Measurements from ENCODE around the gene CDK5. TPM values are rescaled to one million over a fixed set of nuclear protein-coding genes. Genes with fewer than 3 reads are reported as not detected.
A peak's percentile ranks its signal among the peaks of the same experiment; 100 is the strongest.

The CDK5 gene
- total RNA-seq, 1 experiment from 2014 or later = 23.8 TPM

- peak in 1 of 2 experiments; percentile 70 for DNase-seq
- peak in 1 of 2 experiments; percentile 42 for TF ChIP-seq CTCF (IDR thresholded peaks at IDR 0.05; ENCODE audit: insufficient read depth in 1 of 2, low read depth in 1 of 2, low read length in 1 of 2, severe bottlenecking in 1 of 2, unreplicated experiment in 1 of 2)
- Mint-ChIP-seq H3K4me3 (ENCODE audit: unreplicated experiment) (peak overlapping the region; percentile 93), H3K4me1 (ENCODE audit: low read depth, unreplicated experiment) (peaks cover 34% of the 10 kb centered on the region), H3K27ac (ENCODE audit: unreplicated experiment) (no peak overlapping the region), H3K27me3 (ENCODE audit: insufficient read depth, unreplicated experiment) (no peaks in the 10 kb centered on the region), H3K36me3 (ENCODE audit: insufficient read depth, unreplicated experiment) (peaks cover 38% of the 10 kb centered on the region), H3K9me3 (ENCODE audit: unreplicated experiment) (no peaks in the 10 kb centered on the region)
- CTCF ChIA-PET = interaction anchor here (0.6 to 1.1 kb wide), 5 partner anchors 11 to 1647 kb away, joined by 3 to 5 read pairs (median 3); no protein-coding TSS in a partner anchor
- no TSS peak for BruUV-seq (replicated peaks)
- Histone ChIP-seq H3K9me3 (no peaks in the 10 kb centered on the region), H3K4me3 (ENCODE audit: low read depth, low read length) (peak overlapping the region; percentile 75), H3K4me1 (peaks cover 18% of the 10 kb centered on the region), H3K36me3 (ENCODE audit: control insufficient read depth, insufficient read depth, low read length) (peaks cover 1% of the 10 kb centered on the region), H3K27me3 (replicated peaks; ENCODE audit: control insufficient read depth, insufficient read depth, low read length) (no peaks in the 10 kb centered on the region)
- intact Hi-C loops (cut with micrococcal nuclease; ENCODE audit: unreplicated experiment) = loop anchor here (1.0 kb wide), 1 partner anchor 24 kb away; no protein-coding TSS in a partner anchor
- POLR2A ChIA-PET = interaction anchor here (0.8 kb wide), 1 partner anchor 25 kb away, joined by 3 read pairs; no protein-coding TSS in a partner anchor
These were observed 29.7 kb upstream of the CDK5 start for GRCh38 chr7:151087245-151088018.

GRCh38 chr7:151086802-151087244 is 29.1 kb upstream of the CDK5 start:
- intact Hi-C loops (cut with micrococcal nuclease; ENCODE audit: unreplicated experiment) = loop anchor here (1.0 kb wide), 1 partner anchor 24 kb away; no protein-coding TSS in a partner anchor
- Histone ChIP-seq H3K4me1 (peaks cover 24% of the 10 kb centered on the region), H3K36me3 (ENCODE audit: control insufficient read depth, insufficient read depth, low read length) (no peaks in the 10 kb centered on the region; the same call in none of the 2 replicates), H3K27me3 (replicated peaks; ENCODE audit: control insufficient read depth, insufficient read depth, low read length) (no peaks in the 10 kb centered on the region), H3K4me3 (ENCODE audit: low read depth, low read length) (peak overlapping the region; percentile 75), H3K9me3 (no peaks in the 10 kb centered on the region)
- ChIA-PET POLR2A (no interaction called here), CTCF (interaction anchor here (0.6 to 1.0 kb wide), 3 partner anchors 11 to 1648 kb away, joined by 3 to 4 read pairs (median 3); no protein-coding TSS in a partner anchor)
- no peaks in the 10 kb centered on the region for H3K27me3 Mint-ChIP-seq (ENCODE audit: insufficient read depth, unreplicated experiment)
- H3K27ac Mint-ChIP-seq (ENCODE audit: unreplicated experiment) = no peak overlapping the region
- no peaks in the 10 kb centered on the region for H3K9me3 Mint-ChIP-seq (ENCODE audit: unreplicated experiment)
- H3K36me3 Mint-ChIP-seq (ENCODE audit: insufficient read depth, unreplicated experiment) = peaks cover 37% of the 10 kb centered on the region
- no TSS peak for BruUV-seq (replicated peaks)
- DNase-seq = no peak
- H3K4me3 Mint-ChIP-seq (ENCODE audit: unreplicated experiment) = peak overlapping the region; percentile 93
- TF ChIP-seq CTCF (IDR thresholded peaks at IDR 0.05; ENCODE audit: insufficient read depth in 1 of 2, low read depth in 1 of 2, low read length in 1 of 2, severe bottlenecking in 1 of 2, unreplicated experiment in 1 of 2) = no peak
- peaks cover 35% of the 10 kb centered on the region for H3K4me1 Mint-ChIP-seq (ENCODE audit: low read depth, unreplicated experiment)
